ENCODE data around the gene VEZT.

The VEZT gene

GRCh38 chr12:95200128-95200894, 17.3 kb upstream of the VEZT start:
- DNase-seq: no peak

- DNase-seq: no peak
Observed at GRCh38 chr12:95201056-95201670, 16.4 kb upstream of the VEZT start.

DNA sequence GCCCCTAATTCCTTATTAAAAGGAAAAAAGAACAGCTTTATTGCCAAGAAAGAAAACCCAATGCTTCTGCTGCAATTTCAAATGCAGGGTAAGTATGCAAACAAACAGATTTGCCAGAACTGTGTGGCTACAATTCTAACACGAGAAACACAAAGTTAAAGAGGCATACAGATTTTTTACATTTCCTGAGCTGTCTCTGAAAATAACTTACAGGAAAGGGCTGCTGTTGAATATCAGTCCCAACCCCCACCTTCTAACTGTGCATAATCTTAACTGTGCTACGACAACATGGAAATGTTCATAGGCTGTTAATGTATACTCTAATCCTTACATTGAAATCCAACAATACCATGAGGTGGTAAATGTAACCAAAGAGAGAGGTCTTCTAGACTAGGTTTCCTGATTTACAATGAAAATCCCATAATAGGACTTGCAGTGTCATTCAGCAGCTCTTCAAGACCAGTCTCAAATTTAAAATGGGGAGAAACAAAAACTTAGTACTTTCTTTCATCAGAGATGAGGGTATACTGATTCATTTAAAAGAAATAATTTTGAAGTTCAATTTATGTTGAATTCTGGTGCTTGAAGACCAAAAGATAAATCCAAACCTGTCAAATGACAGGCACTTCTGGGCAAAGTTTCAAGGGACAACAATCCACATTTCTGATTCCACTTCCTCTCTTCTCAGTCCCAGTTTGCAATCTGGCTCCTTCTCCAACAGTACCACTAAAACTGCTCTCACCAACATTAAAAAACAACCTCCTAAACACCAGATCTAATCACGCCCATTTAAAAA, 14.7 kb upstream of the VEZT start:
- no peak for DNase-seq

GRCh38 chr12:95203487-95204030, 14.0 kb upstream of the VEZT start:
- DNase-seq: no peak

DNA sequence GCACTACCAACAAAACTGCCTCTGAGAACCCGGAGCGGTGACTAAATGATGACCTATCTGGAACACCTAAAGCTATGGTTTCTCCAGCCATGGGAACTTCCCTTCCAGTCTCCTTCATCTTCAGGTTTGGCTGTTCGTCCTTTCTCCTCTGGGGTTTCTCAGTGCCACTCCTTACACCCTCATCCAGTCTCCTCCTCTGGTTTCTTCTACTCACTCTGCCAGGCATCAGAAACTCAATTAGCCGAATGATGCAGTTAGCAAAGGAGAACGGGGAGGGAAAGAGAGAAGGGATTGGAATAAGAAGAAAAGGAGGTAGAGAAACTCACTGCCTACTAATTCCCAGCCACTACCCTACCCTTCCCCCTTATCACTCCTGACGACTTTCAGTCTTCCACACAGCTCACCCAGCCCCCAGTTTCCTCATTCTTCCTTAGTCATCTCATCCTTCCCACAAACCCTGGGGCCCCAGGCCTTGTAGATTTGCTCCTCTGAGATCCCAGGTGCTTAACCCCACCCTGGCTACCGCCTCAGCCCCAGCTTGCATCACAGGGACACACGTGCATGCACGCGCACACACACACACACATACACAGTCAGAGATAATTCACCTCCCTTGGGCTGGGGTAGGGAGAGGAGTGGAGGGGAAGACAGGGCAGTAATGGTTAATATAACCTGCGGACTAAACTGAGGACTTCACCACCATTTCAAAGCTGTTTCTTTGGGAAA, 13.3 kb upstream of the VEZT start:
- no peak for DNase-seq

DNA sequence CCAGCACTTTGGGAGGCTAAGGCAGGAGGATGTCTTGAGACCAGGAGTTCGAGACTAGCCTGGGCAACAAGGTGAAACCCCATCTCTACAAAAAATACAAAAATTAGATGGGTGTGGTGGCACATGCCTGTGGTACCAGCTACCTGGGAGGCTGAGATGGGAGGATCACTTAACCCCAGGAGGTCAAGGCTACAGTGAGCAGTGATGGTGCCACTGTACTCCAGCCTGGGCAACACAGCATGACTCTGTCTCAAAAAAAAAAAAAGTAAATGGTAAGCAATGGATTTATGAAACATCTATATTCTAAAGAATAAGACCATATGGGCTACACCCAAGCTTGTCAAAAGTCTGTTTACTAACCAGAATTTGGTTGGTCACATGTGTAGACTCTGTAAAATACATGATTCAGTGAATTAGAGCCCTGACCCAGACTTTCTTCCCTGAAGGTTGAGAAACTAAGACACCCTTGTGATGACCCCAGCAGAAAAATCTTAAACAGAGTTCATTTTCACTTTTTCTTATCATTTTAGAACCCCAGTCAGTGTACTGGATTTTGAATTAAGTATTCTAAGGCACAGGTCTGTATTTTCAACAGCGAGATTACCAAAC, 12.5 kb upstream of the VEZT start:
- DNase-seq: no peak

GRCh38 chr12:95205685-95206084, 11.9 kb upstream of the VEZT start:
- DNase-seq: no peak

DNA sequence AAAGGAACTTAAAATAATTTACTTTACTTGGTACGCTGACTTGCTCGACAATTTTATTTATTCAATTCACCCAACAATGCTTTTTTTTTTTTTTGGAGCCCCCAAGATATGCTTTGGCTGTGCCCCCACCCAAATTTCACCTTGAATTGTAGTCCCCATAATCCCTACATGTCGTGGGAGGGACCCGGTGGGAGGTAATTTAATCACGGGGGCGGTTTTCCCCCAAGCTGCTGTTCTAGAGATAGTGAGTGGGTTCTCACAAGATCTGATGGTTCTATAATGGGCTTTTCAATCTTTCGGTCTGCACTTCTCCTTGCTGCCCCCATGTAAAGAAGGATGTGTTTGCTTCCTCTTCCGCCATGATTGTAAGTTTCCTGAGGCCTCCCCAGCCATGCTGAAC, 10.7 kb upstream of the VEZT start:
- no peak for DNase-seq

DNA sequence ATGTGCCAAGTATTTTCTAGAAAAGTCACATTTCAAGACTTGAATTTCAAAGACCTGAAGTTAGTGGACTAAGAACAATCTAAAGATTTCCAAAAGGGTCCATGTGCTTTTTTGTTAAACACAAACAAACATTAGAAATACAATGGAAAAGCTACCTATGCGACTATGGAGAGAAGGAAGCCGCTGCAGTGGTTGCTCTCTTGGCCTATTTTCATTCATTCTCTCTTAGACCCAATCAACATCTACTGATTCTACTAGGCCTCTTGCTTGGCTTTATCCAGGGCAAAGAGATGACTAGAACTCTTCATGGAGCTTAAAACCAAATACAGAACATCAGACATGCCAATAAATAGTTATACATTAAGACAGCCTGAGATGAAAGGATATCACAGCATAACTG, 10.2 kb upstream of the VEZT start:
- no peak for DNase-seq

DNA sequence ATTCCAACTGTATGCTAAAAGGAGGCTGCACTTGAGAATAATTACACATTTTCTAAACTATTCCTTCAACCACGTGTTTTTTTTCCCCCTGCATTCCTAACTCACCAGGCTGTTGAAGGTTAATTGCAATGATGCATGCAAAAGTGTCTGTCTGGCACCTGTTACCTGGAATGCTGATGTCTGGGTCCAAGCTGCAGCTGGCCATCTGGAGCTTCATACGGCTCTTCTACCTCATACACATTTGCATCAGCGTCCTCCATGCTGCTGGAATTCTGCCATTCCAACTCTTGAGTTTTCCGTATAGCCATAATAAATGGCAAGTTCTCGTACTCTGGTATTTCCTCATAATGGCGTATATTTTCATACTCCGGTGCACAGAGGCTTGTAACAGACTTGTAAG, 8.9 kb upstream of the VEZT start:
- DNase-seq: peak; percentile 61

- no peak for DNase-seq
Observed at GRCh38 chr12:95212586-95212985, 5.0 kb upstream of the VEZT start.

DNA sequence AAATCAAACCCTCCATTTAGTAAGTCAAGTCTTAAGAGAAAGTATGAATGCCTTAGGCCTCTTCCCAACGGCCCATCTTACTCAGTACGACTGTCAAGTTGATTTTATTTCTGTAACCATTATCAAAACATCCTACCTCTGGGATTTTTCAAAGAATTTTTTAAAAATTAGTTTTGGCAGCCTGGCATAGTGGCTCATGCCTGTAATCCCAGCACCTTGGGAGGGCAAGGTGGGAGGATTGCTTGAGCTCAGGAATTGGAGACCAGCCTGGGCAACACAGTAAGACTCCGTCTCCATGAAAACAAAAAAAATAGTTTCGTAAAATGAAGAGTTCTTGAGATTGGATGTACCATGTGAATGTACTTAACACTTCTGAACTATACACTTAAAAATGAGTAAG, 4.5 kb upstream of the VEZT start:
- DNase-seq: no peak

DNA sequence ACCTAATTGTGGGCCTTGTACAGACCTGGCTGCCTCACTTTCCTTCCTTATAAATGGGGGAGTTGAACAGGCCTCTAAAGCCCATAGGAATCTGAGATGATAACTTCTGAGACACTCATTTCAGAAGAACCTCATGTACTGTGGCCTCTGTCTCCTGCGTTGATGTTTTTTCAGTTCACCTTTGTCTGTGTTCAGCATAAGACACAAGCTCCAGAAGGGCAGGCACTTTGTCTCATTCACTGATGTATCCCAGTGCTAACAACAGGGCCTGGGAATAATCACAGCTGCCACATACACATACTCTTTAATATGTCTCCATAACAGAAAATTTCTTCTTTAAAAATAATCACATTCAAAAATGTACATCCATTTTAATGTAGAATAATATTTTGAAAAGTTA, 3.7 kb upstream of the VEZT start:
- DNase-seq: no peak

DNA sequence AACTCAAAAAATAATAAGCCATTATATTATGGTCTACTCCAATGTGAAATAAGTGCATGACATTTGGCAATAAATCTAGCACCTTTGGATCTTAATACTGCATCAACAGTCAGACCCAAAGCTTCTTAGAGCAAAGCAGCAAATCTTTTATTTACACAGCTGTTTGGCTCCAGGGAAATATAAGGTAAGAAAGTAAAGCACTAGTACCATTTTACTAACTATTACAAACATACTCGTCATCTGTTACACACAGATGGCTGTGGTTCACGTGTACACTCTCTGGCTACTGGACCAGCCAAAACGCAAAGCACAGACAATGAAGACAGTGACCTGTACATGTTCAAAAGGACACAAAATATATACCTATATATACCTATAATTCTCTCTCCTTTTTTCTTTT, 3.1 kb upstream of the VEZT start:
- DNase-seq: peak; percentile 39

GRCh38 chr12:95215949-95216348, 1.7 kb upstream of the VEZT start:
- DNase-seq: peak; percentile 39

DNA sequence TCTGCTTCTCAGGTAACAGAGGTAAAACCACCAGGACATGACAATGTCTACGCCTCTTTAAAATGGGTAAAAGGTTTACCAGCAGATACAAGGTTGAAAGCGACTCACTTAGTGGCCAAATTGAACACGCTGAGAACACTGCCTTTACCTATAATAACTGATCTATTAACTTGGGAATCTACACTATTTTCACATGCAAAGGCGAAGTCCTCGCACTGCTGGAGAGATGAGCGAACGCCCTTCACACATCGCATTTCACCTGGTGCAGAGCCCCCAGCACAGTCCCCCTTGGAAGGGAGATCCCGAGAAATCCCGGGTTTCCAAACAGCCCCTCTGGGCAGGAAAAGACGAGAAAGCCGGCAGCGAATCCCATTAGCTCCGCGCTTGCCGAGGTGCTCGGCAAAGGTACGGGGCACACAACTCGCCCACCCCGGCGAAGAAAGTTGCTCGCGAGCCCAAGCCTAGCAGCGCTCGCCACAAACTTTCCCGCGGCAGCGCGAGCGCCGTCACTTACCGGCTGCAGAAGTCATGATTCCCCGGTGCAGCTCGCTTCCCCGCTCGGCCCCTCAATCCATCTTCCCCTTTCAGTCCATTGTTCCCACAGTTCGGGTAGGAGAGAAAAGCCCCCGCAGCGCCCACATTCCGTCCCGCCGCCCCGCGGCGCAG, 763 bp upstream of the VEZT start:
- peak; percentile 69 for DNase-seq

GRCh38 chr12:95218150-95219133, 835 bp downstream of the VEZT start:
- DNase-seq: peak; percentile 91

DNA sequence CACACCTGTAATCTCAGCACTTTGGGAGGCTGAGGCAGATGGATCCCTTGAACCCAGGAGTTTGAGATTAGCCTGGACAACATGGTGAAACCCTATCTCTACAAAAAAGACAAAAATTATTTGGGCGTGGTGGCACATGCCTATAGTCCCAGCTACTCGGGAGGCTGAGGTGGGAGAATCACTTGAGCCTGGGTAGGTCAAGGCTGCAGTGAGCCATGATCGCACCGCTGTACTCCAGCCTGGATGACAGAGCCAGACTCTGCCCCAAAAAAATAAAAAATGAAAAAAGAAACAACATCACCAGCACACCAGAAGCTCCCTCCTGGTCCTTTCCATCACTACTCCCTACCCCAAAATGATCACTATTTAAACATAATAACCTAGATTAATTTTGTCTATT, 2.6 kb downstream of the VEZT start:
- DNase-seq: no peak

GRCh38 chr12:95220726-95221125, 3.1 kb downstream of the VEZT start:
- DNase-seq: no peak

Data from NCI-H1105 treated with DMSO at 0.1 percent for 48 hours (cell line).